Astrocyte of the cerebellum (primary cell): Measurements from ENCODE around the gene LIPG.
"Not testable (repeated sequence)": the region's sequence is repeated elsewhere in the genome, so short reads cannot be mapped to it uniquely, and the experiment has no call there.

Experiments
- DNase-seq: peaks from one replicate; pipeline ENCODE4 v3.0.0-alpha.2; 2011; ENCODE audit warnings: low read depth
- H3K4me3 ChIP-seq: 2 replicates; pipeline ENCODE4 v1.5.1; 2011; ENCODE audit warnings: mild to moderate bottlenecking, low read depth, low read length, moderate library complexity
- in situ Hi-C: cut with HindIII; loops from 2 replicates; pipeline ENCODE4 v1.10.0; 2017; ENCODE audit warnings: low sequenced_read_pairs
- TF ChIP-seq, protein P1 (sequence below): IDR thresholded peaks from 2 replicates; pipeline ENCODE4 v1.5.1; 2012; ENCODE audit warnings: low read length, low read depth, moderate library complexity, mild to moderate bottlenecking; ENCODE audit errors: missing control alignments

The LIPG gene

DNA sequence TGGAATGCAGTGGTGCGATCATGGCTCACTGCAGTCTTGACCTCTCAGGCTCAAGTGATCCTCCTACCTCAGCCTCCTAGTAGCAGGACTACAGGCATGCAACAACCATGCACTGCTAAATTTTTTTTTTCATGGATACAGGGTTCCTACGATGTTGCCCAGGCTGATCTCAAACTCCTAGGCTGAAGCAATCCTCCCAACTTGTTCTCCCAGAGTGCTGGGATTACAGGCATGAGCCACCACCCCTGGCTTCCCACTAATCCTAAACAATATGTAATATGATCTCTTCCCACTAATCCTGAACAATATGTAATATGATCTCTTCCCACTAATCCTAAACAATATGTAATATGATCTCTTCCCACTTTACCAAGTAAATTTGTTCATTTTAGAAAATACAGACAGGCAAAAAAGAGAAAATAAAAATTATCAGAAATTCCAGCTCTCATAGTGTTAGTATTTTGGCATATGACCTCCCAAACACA lies 41.2 kb upstream of the LIPG start:
- H3K4me3 ChIP-seq: no peak overlapping the region
- in situ Hi-C loops: no loop called here
- TF ChIP-seq, protein P1, sequence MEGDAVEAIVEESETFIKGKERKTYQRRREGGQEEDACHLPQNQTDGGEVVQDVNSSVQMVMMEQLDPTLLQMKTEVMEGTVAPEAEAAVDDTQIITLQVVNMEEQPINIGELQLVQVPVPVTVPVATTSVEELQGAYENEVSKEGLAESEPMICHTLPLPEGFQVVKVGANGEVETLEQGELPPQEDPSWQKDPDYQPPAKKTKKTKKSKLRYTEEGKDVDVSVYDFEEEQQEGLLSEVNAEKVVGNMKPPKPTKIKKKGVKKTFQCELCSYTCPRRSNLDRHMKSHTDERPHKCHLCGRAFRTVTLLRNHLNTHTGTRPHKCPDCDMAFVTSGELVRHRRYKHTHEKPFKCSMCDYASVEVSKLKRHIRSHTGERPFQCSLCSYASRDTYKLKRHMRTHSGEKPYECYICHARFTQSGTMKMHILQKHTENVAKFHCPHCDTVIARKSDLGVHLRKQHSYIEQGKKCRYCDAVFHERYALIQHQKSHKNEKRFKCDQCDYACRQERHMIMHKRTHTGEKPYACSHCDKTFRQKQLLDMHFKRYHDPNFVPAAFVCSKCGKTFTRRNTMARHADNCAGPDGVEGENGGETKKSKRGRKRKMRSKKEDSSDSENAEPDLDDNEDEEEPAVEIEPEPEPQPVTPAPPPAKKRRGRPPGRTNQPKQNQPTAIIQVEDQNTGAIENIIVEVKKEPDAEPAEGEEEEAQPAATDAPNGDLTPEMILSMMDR: no peak
- no peak for DNase-seq

DNA sequence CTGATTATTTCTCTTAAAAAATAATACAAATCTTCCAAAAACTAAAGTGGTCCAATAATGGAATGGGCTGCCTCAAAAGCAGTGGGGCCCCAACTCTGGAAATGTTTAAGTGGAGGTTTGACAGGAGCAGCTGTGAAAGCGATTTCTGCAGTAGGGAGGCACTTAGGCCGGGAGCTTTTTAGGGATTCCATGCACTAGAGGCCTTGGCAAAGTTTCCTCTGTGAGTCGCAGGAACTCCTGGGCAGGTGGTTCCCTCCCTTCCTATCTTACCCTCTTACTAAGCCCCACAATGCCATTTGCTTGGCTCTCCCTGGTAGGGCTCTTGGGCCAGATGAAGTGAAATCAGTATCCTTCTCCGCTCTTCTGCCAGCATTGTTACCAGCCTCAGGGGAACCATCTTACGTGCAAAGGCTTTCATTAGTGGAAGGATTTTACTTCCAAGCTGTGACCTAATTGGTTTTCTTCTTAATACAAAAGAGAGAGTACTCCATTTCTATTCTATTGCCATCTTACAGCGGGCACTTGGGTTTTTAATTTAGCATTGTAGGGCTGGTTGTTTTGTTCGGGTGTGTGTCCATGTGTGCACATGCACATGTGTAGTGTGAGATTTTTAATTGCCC lies 40.5 kb upstream of the LIPG start:
- DNase-seq: no peak
- TF ChIP-seq, protein P1: no peak
- H3K4me3 ChIP-seq: no peak overlapping the region
- in situ Hi-C loops: no loop called here

DNA sequence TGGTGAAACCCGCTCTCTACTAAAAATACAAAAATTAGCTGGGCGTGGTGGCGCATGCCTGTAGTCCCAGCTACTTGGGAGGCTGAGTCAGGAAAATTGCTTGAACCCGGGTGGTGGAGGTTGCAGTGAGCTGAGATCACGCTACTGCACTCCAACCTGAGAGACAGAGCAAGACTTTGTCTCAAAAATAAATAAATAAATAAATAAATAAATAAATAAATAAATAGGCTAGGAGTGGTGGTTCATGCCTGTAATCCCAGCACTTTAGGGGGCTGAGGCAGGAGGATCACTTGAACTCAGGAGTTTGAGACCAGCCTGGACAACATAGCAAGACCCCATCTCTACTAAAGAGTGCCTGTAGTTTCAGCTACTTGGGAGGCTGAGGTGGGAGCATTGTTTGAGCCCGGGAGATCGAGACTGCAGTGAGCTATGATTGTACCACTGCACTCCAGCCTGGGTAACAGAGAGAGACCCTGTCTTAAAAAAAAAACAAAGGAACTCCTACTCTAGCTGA lies 38.2 kb upstream of the LIPG start:
- in situ Hi-C loops, H3K4me3 ChIP-seq, DNase-seq: not testable (repeated sequence)

DNA sequence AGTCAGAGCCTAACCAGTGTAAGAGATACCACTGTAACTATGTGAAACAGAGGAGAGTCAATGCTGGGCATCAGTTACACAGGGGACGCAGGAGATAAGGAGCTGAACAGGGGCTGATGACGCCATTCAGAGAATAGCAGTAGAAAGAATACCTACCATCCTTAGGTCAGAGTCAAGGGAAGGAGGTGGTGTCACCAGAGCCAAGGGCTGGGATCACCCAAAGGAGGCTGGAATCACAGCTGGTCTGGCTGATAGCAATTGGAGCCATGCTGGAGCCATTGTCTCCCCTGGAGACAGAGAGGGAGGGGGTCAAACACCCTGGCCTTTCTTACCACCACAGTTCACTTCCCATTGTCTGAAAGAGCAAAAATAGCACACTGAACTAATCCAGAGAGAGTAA lies 37.5 kb upstream of the LIPG start:
- in situ Hi-C loops: no loop called here
- H3K4me3 ChIP-seq: no peak overlapping the region
- DNase-seq: no peak
- TF ChIP-seq, protein P1: no peak

DNA sequence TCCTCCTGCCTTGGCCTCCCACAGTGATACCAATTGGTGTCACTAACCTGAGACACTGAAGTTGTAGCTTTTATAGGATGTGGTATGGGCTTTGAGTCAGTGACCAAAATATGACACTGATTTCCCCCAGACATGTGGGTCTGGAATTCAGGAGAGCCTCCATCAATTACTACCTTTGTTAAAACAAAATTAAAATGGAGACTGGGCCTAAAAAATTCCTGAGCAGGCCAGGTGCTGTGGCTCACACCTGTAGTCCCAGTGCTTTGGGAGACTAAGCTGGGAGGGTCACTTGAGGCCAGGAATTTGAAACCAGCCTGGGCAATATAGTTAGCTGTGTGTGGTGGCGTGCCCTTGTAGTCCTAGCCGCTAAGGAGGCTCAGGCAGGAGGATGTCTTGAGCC lies 36.9 kb upstream of the LIPG start:
- in situ Hi-C loops: no loop called here
- H3K4me3 ChIP-seq: no peak overlapping the region
- no peak for DNase-seq
- TF ChIP-seq, protein P1: no peak

DNA sequence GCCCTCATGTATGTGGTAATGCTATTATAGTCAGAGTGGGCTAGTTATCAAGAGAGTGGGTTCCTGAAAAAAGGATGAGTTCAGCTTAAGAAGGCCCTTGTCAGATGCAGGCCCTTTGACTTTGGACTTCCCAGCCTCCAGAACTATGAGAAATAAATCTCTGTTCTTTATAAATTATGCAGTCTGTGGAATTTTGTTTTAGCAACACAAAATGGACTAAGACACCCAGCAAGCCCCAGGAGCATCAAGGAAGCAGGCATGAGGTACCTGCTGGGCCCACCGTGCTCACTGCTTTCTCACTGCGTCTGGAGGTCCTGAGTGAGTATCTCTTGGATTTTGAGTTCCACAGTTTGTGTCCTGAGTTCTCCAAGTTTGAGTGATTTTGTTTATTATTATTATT lies 35.9 kb upstream of the LIPG start:
- no peak for DNase-seq
- in situ Hi-C loops: no loop called here
- TF ChIP-seq, protein P1: no peak
- H3K4me3 ChIP-seq: no peak overlapping the region

DNA sequence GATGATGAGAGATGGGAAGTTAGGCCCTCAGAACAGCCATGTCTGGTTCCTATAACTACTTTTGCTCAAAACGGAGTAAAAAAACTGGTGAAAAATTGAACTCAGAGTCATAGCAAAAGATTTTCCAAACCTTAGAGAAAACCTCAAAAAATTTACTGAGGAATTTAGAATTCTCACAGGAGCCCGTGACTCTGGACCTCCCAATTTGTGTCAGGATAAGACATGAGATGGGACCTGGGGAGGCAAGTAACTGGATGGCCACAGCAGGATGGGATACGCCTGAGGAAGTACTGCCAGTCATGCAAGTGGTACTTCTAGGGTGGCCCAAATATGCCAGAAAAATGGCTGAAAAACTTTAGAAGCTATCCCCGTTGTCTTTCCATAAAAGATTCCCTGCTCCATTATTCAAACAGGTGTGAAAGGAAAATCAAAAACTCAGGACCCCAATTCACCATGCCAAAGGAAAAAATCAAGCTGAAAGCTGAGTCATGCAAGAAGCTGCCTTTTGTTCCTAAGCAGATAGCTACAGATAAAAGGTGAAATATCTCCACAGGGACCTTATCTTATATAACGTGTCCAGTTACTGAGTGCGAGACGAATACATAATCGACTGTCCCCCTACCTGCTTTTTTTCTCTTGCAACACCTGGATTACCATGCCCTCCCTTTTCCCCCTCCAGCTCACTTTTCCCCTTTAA lies 34.1 kb upstream of the LIPG start:
- TF ChIP-seq, protein P1: no peak
- DNase-seq: no peak
- no peak overlapping the region for H3K4me3 ChIP-seq
- in situ Hi-C loops: no loop called here
